Mucosa of rectum (tissue), 2 donors: ENCODE measurements around the gene ALOXE3.

Source experiments
- H3K27ac ChIP-seq, 2 donors: one replicate each; pipeline ENCODE4 v1.7.0; 2013; ENCODE audit warnings: inconsistent platforms in 2 of 2, low read depth in 2 of 2, low read length in 2 of 2
- H3K27me3 ChIP-seq, 2 donors: one replicate each; pipeline ENCODE4 v1.7.0; 2013; ENCODE audit warnings: low read length in 2 of 2; ENCODE audit not compliant: control insufficient read depth in 2 of 2, insufficient read depth in 2 of 2
- H3K36me3 ChIP-seq, 2 donors: one replicate each; pipeline ENCODE4 v1.7.0; 2013; ENCODE audit warnings: low read length in 2 of 2; ENCODE audit not compliant: control insufficient read depth in 2 of 2, insufficient read depth in 2 of 2
- H3K4me1 ChIP-seq, 2 donors: one replicate each; pipeline ENCODE4 v1.7.0; 2013; ENCODE audit warnings: low read length in 2 of 2, mild to moderate bottlenecking in 1 of 2; ENCODE audit not compliant: control insufficient read depth in 2 of 2, insufficient read depth in 2 of 2
- H3K4me3 ChIP-seq, 2 donors: one replicate each; pipeline ENCODE4 v1.7.0; 2013; ENCODE audit warnings: low read length in 2 of 2
- H3K9ac ChIP-seq, 2 donors: one replicate each; pipeline ENCODE4 v1.7.0; 2013; ENCODE audit warnings: low read length in 2 of 2, low read depth in 1 of 2, mild to moderate bottlenecking in 1 of 2
- H3K9me3 ChIP-seq, 2 donors: one replicate each; pipeline ENCODE4 v1.7.0; 2013; ENCODE audit warnings: low read length in 2 of 2; ENCODE audit not compliant: control insufficient read depth in 2 of 2
- donor health status: healthy.
- donor health status: Normal muscosa, but diverticular disease.

ALOXE3 gene

DNA sequence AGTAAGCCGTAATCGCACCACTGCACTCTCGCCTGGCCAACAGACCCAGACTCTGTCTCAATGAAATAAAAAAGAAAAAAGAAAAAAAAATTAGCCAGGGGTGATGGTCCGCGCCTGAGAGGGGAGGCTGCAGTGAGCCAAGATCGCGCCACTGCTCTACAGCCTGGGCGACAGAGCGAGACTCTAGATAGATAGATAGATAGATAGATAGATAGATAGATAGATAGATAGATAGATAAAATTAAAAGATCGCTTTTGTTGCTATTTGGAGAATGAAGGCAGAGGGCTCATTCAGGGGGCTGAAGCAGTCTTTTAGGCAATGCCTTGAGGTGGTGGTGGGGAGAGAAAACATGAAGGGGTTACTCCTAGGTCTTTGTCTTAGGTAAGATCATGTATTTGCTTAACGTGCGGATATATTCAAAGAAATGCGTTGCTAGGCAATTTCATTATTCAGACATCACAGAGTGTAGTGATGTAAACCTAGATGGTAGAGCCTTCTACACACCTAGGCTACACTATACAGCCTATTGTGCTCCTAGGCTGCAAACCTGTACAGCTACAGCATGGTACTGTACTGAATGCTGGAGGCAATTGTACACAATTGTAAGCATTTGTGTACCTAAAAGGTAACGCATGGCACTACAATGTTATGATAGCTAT, 9.9 kb upstream of the ALOXE3 start:
- Histone ChIP-seq H3K9me3 (no peaks in the 10 kb centered on the region), H3K4me3 (no peak overlapping the region), H3K27me3 (peaks cover 26 to 28% of the 10 kb centered on the region in 2 donors), H3K9ac (no peak overlapping the region), H3K4me1 (peaks cover 36 to 37% of the 10 kb centered on the region in 2 donors), H3K27ac (no peak overlapping the region), H3K36me3 (no peaks in the 10 kb centered on the region)

DNA sequence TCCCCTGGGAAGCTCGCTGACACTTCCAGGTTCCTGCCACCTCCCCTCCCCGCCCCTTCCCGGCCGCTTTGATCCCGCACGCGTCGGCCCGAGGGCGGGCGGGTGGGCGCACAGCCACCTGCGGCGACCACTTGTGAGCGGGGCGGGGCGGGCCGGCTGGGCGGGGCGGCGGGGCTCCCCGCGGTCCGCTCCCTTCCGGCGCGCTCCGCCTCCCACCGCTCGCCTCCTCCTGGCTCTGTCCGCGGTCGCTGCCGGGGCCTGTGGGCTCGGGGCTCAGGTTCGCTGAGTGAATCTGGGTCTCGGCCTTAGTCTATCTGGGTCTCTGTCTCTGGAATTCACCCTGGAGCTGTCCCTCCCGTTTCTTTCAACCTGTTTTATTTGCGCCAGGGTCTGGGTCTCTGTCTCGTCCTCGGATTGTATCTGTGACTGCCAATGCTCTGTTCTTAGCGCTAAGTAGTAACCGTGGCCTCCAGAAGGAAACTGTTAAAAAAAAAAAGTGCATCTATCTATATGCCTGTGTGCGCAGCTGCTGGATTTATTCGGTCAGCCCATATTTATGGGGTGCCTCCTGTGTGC, 8.3 kb upstream of the ALOXE3 start:
- peak overlapping the region; percentile 67 to 87 for H3K4me3 ChIP-seq
- peaks cover 47 to 50% of the 10 kb centered on the region in 2 donors for H3K4me1 ChIP-seq
- H3K9ac ChIP-seq = peak overlapping the region; percentile 44 to 49
- H3K27me3 ChIP-seq = peaks cover 34 to 39% of the 10 kb centered on the region in 2 donors
- H3K9me3 ChIP-seq = no peaks in the 10 kb centered on the region
- H3K36me3 ChIP-seq = no peaks in the 10 kb centered on the region
- H3K27ac ChIP-seq = peak overlapping the region in 1 of 2 donors; percentile 23

DNA sequence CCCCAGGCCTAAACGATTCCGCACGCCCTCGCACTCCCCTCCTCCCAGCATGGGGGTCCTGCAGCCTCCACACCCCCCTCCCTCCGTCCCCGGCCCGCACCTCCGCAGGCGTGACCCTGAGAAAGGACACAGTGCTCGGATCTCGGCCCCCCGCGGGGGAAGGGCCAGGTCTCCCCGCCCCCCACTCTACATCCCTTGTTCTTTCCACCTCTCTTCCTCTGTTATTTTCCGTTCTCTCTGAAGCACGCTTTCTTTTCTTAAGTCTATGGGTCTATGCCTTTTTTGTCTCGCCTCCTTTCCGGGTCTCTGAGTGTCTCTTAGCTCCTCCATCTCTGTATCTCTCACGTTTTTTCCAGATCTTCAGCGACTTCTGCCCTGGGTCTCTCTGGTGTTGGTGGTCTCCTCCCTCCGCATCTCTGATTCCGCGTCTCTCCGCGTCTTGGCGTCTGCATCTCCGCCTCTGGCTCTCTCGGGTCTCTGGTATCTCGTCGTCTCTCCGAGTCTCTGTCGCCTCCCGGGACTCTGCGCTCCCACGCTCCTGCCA, 7.7 kb upstream of the ALOXE3 start:
- Histone ChIP-seq H3K27ac (peak overlapping the region in 1 of 2 donors; percentile 23), H3K9ac (peak overlapping the region; percentile 34 to 44), H3K4me3 (peak overlapping the region; percentile 67 to 87), H3K4me1 (peaks cover 48 to 54% of the 10 kb centered on the region in 2 donors), H3K27me3 (peaks cover 32 to 39% of the 10 kb centered on the region in 2 donors), H3K9me3 (no peaks in the 10 kb centered on the region), H3K36me3 (no peaks in the 10 kb centered on the region)

DNA sequence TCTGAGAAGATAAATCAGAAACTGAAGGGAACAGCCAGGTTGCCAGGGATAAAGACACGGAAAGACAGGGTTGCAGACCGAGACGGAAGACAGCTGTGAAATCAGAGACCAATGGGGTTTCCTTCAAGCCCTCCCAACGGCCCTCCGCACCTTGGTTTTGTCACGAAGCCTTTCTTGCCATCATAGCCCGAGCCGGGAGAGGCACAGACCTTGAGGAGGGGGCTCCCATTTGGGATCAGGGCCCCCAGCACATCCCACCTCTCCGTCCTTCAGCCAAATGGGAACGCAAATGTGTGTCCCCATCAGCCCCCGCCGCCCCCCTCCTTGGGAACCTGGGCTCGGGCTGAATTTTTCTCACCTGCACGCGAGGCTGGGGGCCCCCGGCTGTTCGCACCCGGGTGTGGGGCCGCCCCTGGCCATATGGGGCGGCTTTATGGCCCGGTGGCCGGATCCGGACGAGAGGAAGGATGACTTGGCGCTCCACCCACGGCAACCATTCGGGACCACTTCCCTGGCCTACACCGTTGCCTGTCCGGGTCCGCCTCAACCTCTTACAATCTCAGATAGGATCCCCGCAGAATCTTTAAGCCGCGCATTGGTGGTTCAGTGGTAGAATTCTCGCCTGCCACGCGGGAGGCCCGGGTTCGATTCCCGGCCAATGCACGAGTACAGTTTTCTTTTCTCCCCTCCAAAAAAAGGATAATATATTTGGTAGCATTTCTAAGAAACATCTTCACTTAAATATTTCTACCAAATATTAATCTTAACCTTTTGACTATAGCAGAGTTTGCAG, 7.0 kb upstream of the ALOXE3 start:
- Histone ChIP-seq H3K4me1 (peaks cover 55 to 59% of the 10 kb centered on the region in 2 donors), H3K9ac (peak overlapping the region in 1 of 2 donors; percentile 44), H3K36me3 (no peaks in the 10 kb centered on the region), H3K9me3 (no peaks in the 10 kb centered on the region), H3K27ac (no peak overlapping the region), H3K27me3 (peaks cover 32 to 39% of the 10 kb centered on the region in 2 donors), H3K4me3 (peak overlapping the region; percentile 67 to 87)

DNA sequence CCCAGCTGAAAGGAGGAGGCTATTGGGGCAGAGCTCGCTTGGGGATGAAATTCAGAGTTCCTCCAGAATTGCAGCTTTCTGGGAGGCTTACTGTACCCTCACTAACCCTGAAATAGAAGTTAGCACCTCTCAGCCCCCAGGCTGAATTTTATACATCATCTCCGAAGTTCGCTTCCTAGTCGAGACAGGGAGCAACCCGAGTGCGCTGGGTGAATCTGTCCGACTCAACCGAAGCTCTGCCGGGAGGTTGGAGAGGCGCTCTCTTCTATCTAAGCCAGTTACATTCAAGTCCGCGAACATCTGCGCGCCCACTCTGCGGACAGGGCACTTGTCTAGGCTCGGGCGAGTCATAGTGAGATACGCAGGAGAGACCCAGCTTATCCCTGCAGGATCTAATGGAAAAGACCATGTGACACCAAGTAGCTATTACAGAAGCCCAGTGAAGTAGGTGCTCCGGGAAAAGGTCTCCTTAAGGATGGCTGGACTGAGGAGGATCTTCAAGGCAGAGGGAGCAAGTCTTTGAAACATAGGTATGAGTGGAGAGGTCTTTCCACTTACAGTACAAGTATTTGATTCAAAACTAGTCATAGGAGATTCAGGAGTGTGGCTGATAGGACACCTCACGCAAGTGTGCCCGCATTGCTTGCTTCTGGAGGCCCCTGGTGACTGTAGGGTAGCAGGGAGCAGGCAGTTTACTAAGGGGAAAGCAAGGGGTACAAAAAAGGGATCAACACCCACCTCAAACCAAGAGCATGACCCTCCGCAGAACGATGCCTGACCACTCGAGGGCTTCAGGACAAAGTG, 6.2 kb upstream of the ALOXE3 start:
- H3K4me3 ChIP-seq = peak overlapping the region; percentile 68 to 87
- peaks cover 57 to 65% of the 10 kb centered on the region in 2 donors for H3K4me1 ChIP-seq
- H3K9me3 ChIP-seq = no peaks in the 10 kb centered on the region
- no peak overlapping the region for H3K9ac ChIP-seq
- H3K27ac ChIP-seq = no peak overlapping the region
- no peaks in the 10 kb centered on the region for H3K36me3 ChIP-seq
- peaks cover 32 to 39% of the 10 kb centered on the region in 2 donors for H3K27me3 ChIP-seq

DNA sequence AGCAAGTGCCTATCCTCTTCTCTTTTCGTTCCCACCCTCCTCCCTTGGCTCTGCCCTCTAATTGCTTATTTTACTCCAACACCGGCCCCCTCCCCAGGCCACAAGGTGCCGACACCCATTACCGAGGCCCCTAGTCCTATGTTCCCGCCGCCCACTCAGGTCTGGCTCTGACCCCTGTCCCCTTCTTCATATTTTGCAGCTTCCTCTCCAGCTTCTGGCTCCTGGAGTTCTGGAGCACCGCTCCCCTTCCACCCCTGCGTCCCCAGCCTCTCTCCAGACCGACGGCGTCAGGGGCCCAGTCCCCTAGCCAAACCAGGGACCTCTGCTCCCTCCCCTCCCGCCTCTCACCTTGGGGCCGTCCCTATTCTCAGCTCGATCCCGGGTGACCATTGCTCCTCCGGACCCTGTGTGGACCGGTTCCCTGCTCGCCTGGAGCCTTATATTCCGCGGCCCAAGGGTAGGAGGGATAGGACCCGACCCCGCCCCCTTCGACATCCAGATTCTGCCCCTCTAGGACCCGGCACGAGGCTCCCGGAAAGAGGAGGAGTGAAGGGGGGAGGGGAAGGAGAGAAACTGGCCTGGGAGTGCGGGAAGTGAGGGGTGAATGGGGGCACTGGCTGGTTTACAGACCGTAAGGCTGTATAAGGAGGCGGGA, 5.5 kb upstream of the ALOXE3 start, which contains the start of gene HES7:
Gene HES7, minus strand, starts transcription at position 412 of the 655 bp plus-strand sequence. Its CDS starts 22 bp downstream, at position 390.
- peak within 1 kb of the TSS; percentile 68 to 87 for H3K4me3 ChIP-seq
- peaks cover 32 to 33% of the 10 kb centered on the region in 2 donors for H3K27me3 ChIP-seq
- peaks cover 57 to 70% of the 10 kb centered on the region in 2 donors for H3K4me1 ChIP-seq
- H3K9ac ChIP-seq = peak within 1 kb of the TSS in 1 of 2 donors; percentile 29
- no peak within 1 kb of the TSS for H3K27ac ChIP-seq
- no peaks in the 10 kb centered on the region for H3K36me3 ChIP-seq
- no peaks in the 10 kb centered on the region for H3K9me3 ChIP-seq

DNA sequence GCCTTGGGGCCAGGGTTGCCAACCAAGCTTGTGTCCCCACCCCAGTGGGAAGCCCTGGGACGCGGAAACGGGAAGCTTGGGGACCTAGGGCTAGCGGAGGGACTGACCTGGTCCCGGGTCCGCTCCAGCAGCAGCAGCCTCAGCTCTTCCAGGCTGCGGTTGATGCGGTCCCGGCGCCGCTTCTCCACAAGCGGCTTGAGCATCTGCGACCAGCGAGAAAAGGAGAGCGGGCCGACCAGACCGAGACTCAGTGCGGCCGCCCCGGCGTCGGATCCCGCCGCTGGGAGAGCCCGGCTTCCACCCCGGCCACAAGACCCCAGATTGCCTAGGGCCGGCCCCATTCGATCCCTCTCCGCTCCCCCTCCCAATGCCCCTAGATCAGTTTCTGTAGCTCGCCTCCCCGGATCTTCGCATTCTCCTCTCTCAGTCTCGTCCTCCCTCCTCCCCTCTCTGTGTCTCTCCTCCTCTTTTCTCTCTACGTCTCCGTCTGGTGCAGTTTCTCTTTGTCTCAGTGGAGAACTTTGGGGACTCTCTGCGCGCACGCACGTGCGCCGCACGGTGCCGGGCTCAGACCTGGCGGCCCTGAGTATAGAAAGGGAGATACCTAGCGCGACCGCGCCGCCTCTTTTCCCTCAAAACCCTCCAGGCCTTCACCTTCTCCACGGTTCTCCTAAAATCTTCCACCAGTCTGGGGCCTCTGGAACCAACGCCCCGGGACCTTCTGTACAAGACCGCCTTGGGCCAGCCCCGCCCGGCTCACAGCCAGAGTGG, 4.8 kb upstream of the ALOXE3 start:
- Histone ChIP-seq H3K36me3 (no peaks in the 10 kb centered on the region), H3K27me3 (peaks cover 27 to 33% of the 10 kb centered on the region in 2 donors), H3K9me3 (no peaks in the 10 kb centered on the region), H3K4me3 (peak overlapping the region; percentile 68), H3K27ac (no peak overlapping the region), H3K9ac (peak overlapping the region in 1 of 2 donors; percentile 29), H3K4me1 (peaks cover 61 to 76% of the 10 kb centered on the region in 2 donors)

DNA sequence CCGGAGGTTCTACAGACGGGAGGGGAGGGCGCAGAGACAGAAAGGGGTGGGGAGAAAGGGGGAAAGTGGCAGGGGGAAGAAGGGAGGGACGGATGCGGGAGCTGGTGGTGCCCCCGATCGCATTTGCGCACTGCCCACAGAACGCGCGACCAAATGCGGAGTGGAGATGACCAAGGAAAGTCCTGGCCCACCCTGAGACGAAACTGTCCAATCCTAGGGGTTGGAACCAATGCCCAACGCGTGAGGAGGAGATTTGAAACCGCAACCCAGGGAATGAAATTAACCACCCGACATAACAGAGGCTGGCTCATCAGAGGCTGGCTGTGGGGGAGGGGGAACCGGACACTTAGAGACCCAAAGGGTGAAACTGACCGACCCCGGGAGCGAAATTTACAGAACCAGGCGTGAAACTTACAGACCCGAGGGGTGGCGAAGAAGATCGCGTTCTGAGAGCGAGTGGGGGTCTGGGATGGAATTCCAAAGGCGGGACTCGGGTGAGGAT, 4.2 kb upstream of the ALOXE3 start:
- H3K27me3 ChIP-seq = peaks cover 30 to 39% of the 10 kb centered on the region in 2 donors
- H3K36me3 ChIP-seq = no peaks in the 10 kb centered on the region
- peaks cover 68 to 82% of the 10 kb centered on the region in 2 donors for H3K4me1 ChIP-seq
- H3K27ac ChIP-seq = no peak overlapping the region
- peak overlapping the region; percentile 68 for H3K4me3 ChIP-seq
- peak overlapping the region in 1 of 2 donors; percentile 24 for H3K9ac ChIP-seq
- no peaks in the 10 kb centered on the region for H3K9me3 ChIP-seq
